K562 treated with DMSO at 1 percent for 48 hours (cell line): ENCODE measurements around the gene GUCY2D. TPM values are rescaled to one million over a fixed set of nuclear protein-coding genes. Genes with fewer than 3 reads are reported as not detected.

Source experiments
- total RNA-seq: library from RNA; unstranded; fragments of 300-600 nt; gene quantifications from 2 replicates; pipeline ENCODE4 v1.2.3, GENCODE V29; 2022; ENCODE audit warnings: low replicate concordance; ENCODE audit errors: extremely low read depth

The GUCY2D gene
- total RNA-seq, result not detected in 2 replicates

GRCh38 chr17:8001976-8002720 is at the start of gene GUCY2D:
GUCY2D (plus strand) TSS chr17:8002615; CDS start chr17:8003048, 433 bp downstream.

GRCh38 chr17:8038954-8039610 is 36.7 kb downstream of the GUCY2D start, which contains the start of gene ALOX15B:
ALOX15B (plus strand) TSS chr17:8039059; CDS start chr17:8039156, 97 bp downstream.

Other genes with a start within 250 kb of the GUCY2D start
- gene KDM6B, start 168.4 kb upstream of the GUCY2D start, total RNA-seq, result not detected in 2 replicates
- not detected in 2 replicates for gene TMEM88, start 147.5 kb upstream of the GUCY2D start, total RNA-seq
- gene NAA38, start 145.1 kb upstream of the GUCY2D start, total RNA-seq, result not detected in 2 replicates
- gene CYB5D1, start 144.6 kb upstream of the GUCY2D start, total RNA-seq, result not detected in 2 replicates
- not detected in 2 replicates for gene CHD3, start 113.8 kb upstream of the GUCY2D start, total RNA-seq
- not detected in 2 replicates for gene RNF227, start 86.3 kb upstream of the GUCY2D start, total RNA-seq
- gene KCNAB3, start 72.8 kb upstream of the GUCY2D start, total RNA-seq, result not detected in 2 replicates
- not detected in 2 replicates for gene TRAPPC1, start 70.7 kb upstream of the GUCY2D start, total RNA-seq
- not detected in 2 replicates for gene CNTROB, start 70.4 kb upstream of the GUCY2D start, total RNA-seq
- not detected in 2 replicates for gene ALOX15B, start 36.4 kb downstream of the GUCY2D start, total RNA-seq
- not detected in 2 replicates for gene ALOX12B, start 85.1 kb downstream of the GUCY2D start, total RNA-seq
- not detected in 2 replicates for gene ALOXE3, start 115.9 kb downstream of the GUCY2D start, total RNA-seq
- not detected in 2 replicates for gene HES7, start 121.5 kb downstream of the GUCY2D start, total RNA-seq
- not detected in 2 replicates for gene PER1, start 149.8 kb downstream of the GUCY2D start, total RNA-seq
- not detected in 2 replicates for gene VAMP2, start 160.3 kb downstream of the GUCY2D start, total RNA-seq
- gene TMEM107, start 173.8 kb downstream of the GUCY2D start, total RNA-seq, result not detected in 2 replicates
- gene BORCS6, start 187.6 kb downstream of the GUCY2D start, total RNA-seq, result not detected in 2 replicates
- not detected in 2 replicates for gene AURKB, start 208.0 kb downstream of the GUCY2D start, total RNA-seq
- not detected in 2 replicates for gene CTC1, start 245.4 kb downstream of the GUCY2D start, total RNA-seq
- not detected in 2 replicates for gene PFAS, start 246.7 kb downstream of the GUCY2D start, total RNA-seq